ENCODE results near the gene TNIK. TPM values are rescaled to one million over a fixed set of nuclear protein-coding genes. Genes with fewer than 3 reads are reported as not detected.
A peak's percentile ranks its signal among the peaks of the same experiment; 100 is the strongest.

The TNIK gene
- total RNA-seq, 2 experiments from 2014 or later = 55.2 to 56.9 TPM

- peak overlapping the region; percentile 53 for H3K4me3 Mint-ChIP-seq
- ChIA-PET POLR2A (interaction anchor here (1.0 kb wide), 1 partner anchor 122 kb away, joined by 3 read pairs; no protein-coding TSS in a partner anchor), CTCF (interaction anchor here (1.4 to 1.5 kb wide), 2 partner anchors 31 to 51 kb away, joined by 3 to 6 read pairs; partner anchors contain the start of gene TNIK)
- H3K4me1 Mint-ChIP-seq = peaks cover 55% of the 10 kb centered on the region
- H3K9me3 Mint-ChIP-seq = peaks cover 4% of the 10 kb centered on the region
- H3K36me3 Mint-ChIP-seq (ENCODE audit: low read depth) = peaks cover 2% of the 10 kb centered on the region
- H3K27me3 Mint-ChIP-seq = no peaks in the 10 kb centered on the region
- peak overlapping the region; percentile 84 for H3K27ac Mint-ChIP-seq
- DNase-seq = no peak
Observed at GRCh38 chr3:171490901-171491300, 30.7 kb upstream of the TNIK start.

- H3K27me3 Mint-ChIP-seq = no peaks in the 10 kb centered on the region
- H3K9me3 Mint-ChIP-seq = peaks cover 4% of the 10 kb centered on the region
- no peak overlapping the region for H3K27ac Mint-ChIP-seq
- CTCF ChIA-PET = interaction anchor here (1.0 kb wide), 1 partner anchor 10 kb away, joined by 3 read pairs; no protein-coding TSS in a partner anchor
- POLR2A ChIA-PET = no interaction called here
- peaks cover 41% of the 10 kb centered on the region for H3K4me1 Mint-ChIP-seq
- no peak for DNase-seq
- peaks cover 2% of the 10 kb centered on the region for H3K36me3 Mint-ChIP-seq (ENCODE audit: low read depth)
- no peak overlapping the region for H3K4me3 Mint-ChIP-seq
Observed at GRCh38 chr3:171489348-171489747, 29.1 kb upstream of the TNIK start.

- no peak overlapping the region for H3K4me3 Mint-ChIP-seq
- peaks cover 2% of the 10 kb centered on the region for H3K36me3 Mint-ChIP-seq (ENCODE audit: low read depth)
- H3K9me3 Mint-ChIP-seq = no peaks in the 10 kb centered on the region
- H3K27me3 Mint-ChIP-seq = no peaks in the 10 kb centered on the region
- DNase-seq = no peak
- CTCF ChIA-PET = no interaction called here
- POLR2A ChIA-PET = no interaction called here
- no peak overlapping the region for H3K27ac Mint-ChIP-seq
- H3K4me1 Mint-ChIP-seq = peaks cover 32% of the 10 kb centered on the region
Observed at GRCh38 chr3:171488479-171488878, 28.3 kb upstream of the TNIK start.

GRCh38 chr3:171487382-171487781, 27.2 kb upstream of the TNIK start:
- Mint-ChIP-seq H3K4me1 (peaks cover 23% of the 10 kb centered on the region), H3K9me3 (no peaks in the 10 kb centered on the region), H3K27ac (no peak overlapping the region), H3K36me3 (ENCODE audit: low read depth) (no peaks in the 10 kb centered on the region), H3K27me3 (no peaks in the 10 kb centered on the region), H3K4me3 (no peak overlapping the region)
- DNase-seq = no peak
- CTCF ChIA-PET = no interaction called here
- POLR2A ChIA-PET = no interaction called here

- peaks cover 17% of the 10 kb centered on the region for H3K4me1 Mint-ChIP-seq
- ChIA-PET CTCF (interaction anchor here (1.0 kb wide), 1 partner anchor 8 kb away, joined by 3 read pairs; no protein-coding TSS in a partner anchor), POLR2A (no interaction called here)
- H3K36me3 Mint-ChIP-seq (ENCODE audit: low read depth) = peaks cover 1% of the 10 kb centered on the region
- H3K4me3 Mint-ChIP-seq = no peak overlapping the region
- H3K9me3 Mint-ChIP-seq = no peaks in the 10 kb centered on the region
- no peaks in the 10 kb centered on the region for H3K27me3 Mint-ChIP-seq
- no peak for DNase-seq
- no peak overlapping the region for H3K27ac Mint-ChIP-seq
Observed at GRCh38 chr3:171485338-171485737, 25.1 kb upstream of the TNIK start.

- no peak overlapping the region for H3K4me3 Mint-ChIP-seq
- peaks cover 2% of the 10 kb centered on the region for H3K36me3 Mint-ChIP-seq (ENCODE audit: low read depth)
- peak overlapping the region; percentile 87 for H3K27ac Mint-ChIP-seq
- H3K9me3 Mint-ChIP-seq = no peaks in the 10 kb centered on the region
- no peaks in the 10 kb centered on the region for H3K27me3 Mint-ChIP-seq
- ChIA-PET POLR2A (no interaction called here), CTCF (no interaction called here)
- H3K4me1 Mint-ChIP-seq = peaks cover 18% of the 10 kb centered on the region
- DNase-seq = no peak
Observed at GRCh38 chr3:171481011-171481410, 20.8 kb upstream of the TNIK start.

- Mint-ChIP-seq H3K4me3 (peak overlapping the region; percentile 13), H3K36me3 (ENCODE audit: low read depth) (peaks cover 2% of the 10 kb centered on the region), H3K27me3 (no peaks in the 10 kb centered on the region), H3K27ac (peak overlapping the region; percentile 87), H3K4me1 (peaks cover 18% of the 10 kb centered on the region), H3K9me3 (no peaks in the 10 kb centered on the region)
- ChIA-PET CTCF (no interaction called here), POLR2A (no interaction called here)
- peak; percentile 42 for DNase-seq
Observed at GRCh38 chr3:171480526-171480925, 20.3 kb upstream of the TNIK start.

GRCh38 chr3:171476532-171477102, 16.4 kb upstream of the TNIK start:
- ChIA-PET CTCF (interaction anchor here (1.0 to 1.1 kb wide), 2 partner anchors 16 to 300 kb away, joined by 3 to 5 read pairs; no protein-coding TSS in a partner anchor), POLR2A (no interaction called here)
- peaks cover 17% of the 10 kb centered on the region for H3K4me1 Mint-ChIP-seq
- H3K27ac Mint-ChIP-seq = no peak overlapping the region
- no peaks in the 10 kb centered on the region for H3K27me3 Mint-ChIP-seq
- no peak for DNase-seq
- H3K36me3 Mint-ChIP-seq (ENCODE audit: low read depth) = peaks cover 2% of the 10 kb centered on the region
- H3K4me3 Mint-ChIP-seq = no peak overlapping the region
- H3K9me3 Mint-ChIP-seq = no peaks in the 10 kb centered on the region

- H3K9me3 Mint-ChIP-seq = no peaks in the 10 kb centered on the region
- H3K36me3 Mint-ChIP-seq (ENCODE audit: low read depth) = no peaks in the 10 kb centered on the region
- H3K27me3 Mint-ChIP-seq = no peaks in the 10 kb centered on the region
- no peak overlapping the region for H3K27ac Mint-ChIP-seq
- no peaks in the 10 kb centered on the region for H3K4me1 Mint-ChIP-seq
- CTCF ChIA-PET = interaction anchor here (0.6 kb wide), 1 partner anchor 19 kb away, joined by 3 read pairs; no protein-coding TSS in a partner anchor
- POLR2A ChIA-PET = no interaction called here
- no peak for DNase-seq
- H3K4me3 Mint-ChIP-seq = no peak overlapping the region
Observed at GRCh38 chr3:171472552-171472951, 12.3 kb upstream of the TNIK start.

- Mint-ChIP-seq H3K9me3 (peaks cover 2% of the 10 kb centered on the region), H3K4me1 (no peaks in the 10 kb centered on the region), H3K4me3 (no peak overlapping the region), H3K27ac (no peak overlapping the region), H3K27me3 (no peaks in the 10 kb centered on the region), H3K36me3 (ENCODE audit: low read depth) (peaks cover 2% of the 10 kb centered on the region)
- ChIA-PET CTCF (interaction anchor here (1.9 kb wide), 1 partner anchor 10 kb away, joined by 10 read pairs; the partner anchor contains the start of gene TNIK), POLR2A (no interaction called here)
- no peak for DNase-seq
Observed at GRCh38 chr3:171470714-171471227, 10.6 kb upstream of the TNIK start.

- ChIA-PET CTCF (interaction anchor here (1.9 kb wide), 1 partner anchor 8 kb away, joined by 10 read pairs; the partner anchor contains the start of gene TNIK), POLR2A (no interaction called here)
- H3K27ac Mint-ChIP-seq = no peak overlapping the region
- H3K9me3 Mint-ChIP-seq = peaks cover 8% of the 10 kb centered on the region
- no peaks in the 10 kb centered on the region for H3K27me3 Mint-ChIP-seq
- DNase-seq = no peak
- H3K36me3 Mint-ChIP-seq (ENCODE audit: low read depth) = peaks cover 7% of the 10 kb centered on the region
- H3K4me1 Mint-ChIP-seq = peaks cover 1% of the 10 kb centered on the region
- no peak overlapping the region for H3K4me3 Mint-ChIP-seq
Observed at GRCh38 chr3:171469376-171469775, 9.2 kb upstream of the TNIK start.

- ChIA-PET CTCF (interaction anchor here (0.6 kb wide), 1 partner anchor 1592 kb away, joined by 4 read pairs; no protein-coding TSS in a partner anchor), POLR2A (no interaction called here)
- Mint-ChIP-seq H3K27ac (no peak overlapping the region), H3K36me3 (ENCODE audit: low read depth) (peaks cover 7% of the 10 kb centered on the region), H3K4me3 (no peak overlapping the region), H3K4me1 (peaks cover 1% of the 10 kb centered on the region), H3K27me3 (no peaks in the 10 kb centered on the region), H3K9me3 (peaks cover 11% of the 10 kb centered on the region)
- no peak for DNase-seq
Observed at GRCh38 chr3:171468296-171468906, 8.2 kb upstream of the TNIK start.

- CTCF ChIA-PET = interaction anchor here (1.0 to 1.2 kb wide), 2 partner anchors 10 to 19 kb away, joined by 3 read pairs; no protein-coding TSS in a partner anchor
- H3K27me3 Mint-ChIP-seq = no peaks in the 10 kb centered on the region
- no peak overlapping the region for H3K4me3 Mint-ChIP-seq
Observed at GRCh38 chr3:171465763-171466162, 5.6 kb upstream of the TNIK start.

More at GRCh38 chr3:171465763-171466162, 5.6 kb upstream of the TNIK start:
- H3K36me3 Mint-ChIP-seq (ENCODE audit: low read depth) = peaks cover 7% of the 10 kb centered on the region
- POLR2A ChIA-PET = interaction anchor here (0.5 kb wide), 1 partner anchor 329 kb away, joined by 3 read pairs; no protein-coding TSS in a partner anchor
- H3K4me1 Mint-ChIP-seq = peaks cover 21% of the 10 kb centered on the region
- DNase-seq = no peak
- H3K9me3 Mint-ChIP-seq = peaks cover 11% of the 10 kb centered on the region
- H3K27ac Mint-ChIP-seq = no peak overlapping the region
